ENCODE measurements around the gene ZDHHC11B.

Gene ZDHHC11B

GRCh38 chr5:675111-675870 lies 109.2 kb downstream of the ZDHHC11B start:
- no peak for DNase-seq (ENCODE audit: extremely low read depth in 1 of 2, low read depth in 1 of 2)

GRCh38 chr5:674630-675011 lies 109.9 kb downstream of the ZDHHC11B start:
- no peak for DNase-seq (ENCODE audit: extremely low read depth in 1 of 2, low read depth in 1 of 2)

- no peak for DNase-seq (ENCODE audit: extremely low read depth in 1 of 2, low read depth in 1 of 2)
Observed at GRCh38 chr5:673831-674629, 110.5 kb downstream of the ZDHHC11B start.

- no peak for DNase-seq (ENCODE audit: extremely low read depth in 1 of 2, low read depth in 1 of 2)
Observed at GRCh38 chr5:673161-673830, 111.2 kb downstream of the ZDHHC11B start.

GRCh38 chr5:672329-673160 lies 112.0 kb downstream of the ZDHHC11B start:
- DNase-seq (ENCODE audit: extremely low read depth in 1 of 2, low read depth in 1 of 2): peak; percentile 61 to 70

GRCh38 chr5:671459-672328 lies 112.8 kb downstream of the ZDHHC11B start:
- DNase-seq (ENCODE audit: extremely low read depth in 1 of 2, low read depth in 1 of 2): peak; percentile 34 to 49

- no peak for DNase-seq (ENCODE audit: extremely low read depth in 1 of 2, low read depth in 1 of 2)
Observed at GRCh38 chr5:670396-671270, 113.9 kb downstream of the ZDHHC11B start.

GRCh38 chr5:669842-670395 lies 114.6 kb downstream of the ZDHHC11B start:
- DNase-seq (ENCODE audit: extremely low read depth in 1 of 2, low read depth in 1 of 2): no peak

GRCh38 chr5:669111-669841 lies 115.3 kb downstream of the ZDHHC11B start:
- peak in 1 of 2 donors; percentile 39 for DNase-seq (ENCODE audit: extremely low read depth in 1 of 2, low read depth in 1 of 2)

GRCh38 chr5:668283-668995 lies 116.1 kb downstream of the ZDHHC11B start:
- no peak for DNase-seq (ENCODE audit: extremely low read depth in 1 of 2, low read depth in 1 of 2)

GRCh38 chr5:666816-667498 lies 117.6 kb downstream of the ZDHHC11B start:
- DNase-seq (ENCODE audit: extremely low read depth in 1 of 2, low read depth in 1 of 2): no peak

- no peak for DNase-seq (ENCODE audit: extremely low read depth in 1 of 2, low read depth in 1 of 2)
Observed at GRCh38 chr5:665956-666711, 118.4 kb downstream of the ZDHHC11B start.

GRCh38 chr5:665541-665955 lies 119.0 kb downstream of the ZDHHC11B start:
- no peak for DNase-seq (ENCODE audit: extremely low read depth in 1 of 2, low read depth in 1 of 2)

- no peak for DNase-seq (ENCODE audit: extremely low read depth in 1 of 2, low read depth in 1 of 2)
Observed at GRCh38 chr5:664994-665360, 119.6 kb downstream of the ZDHHC11B start.

GRCh38 chr5:664343-664993 lies 120.1 kb downstream of the ZDHHC11B start:
- DNase-seq (ENCODE audit: extremely low read depth in 1 of 2, low read depth in 1 of 2): no peak
